HUES64 (cell line): Measurements from ENCODE around the gene C2CD3. TPM values are rescaled to one million over a fixed set of nuclear protein-coding genes. Genes with fewer than 3 reads are reported as not detected.

Source experiments
- H3K27ac ChIP-seq: 2 replicates; pipeline ENCODE4 v1.7.0; 2013; ENCODE audit warnings: low read depth, low read length, inconsistent platforms
- H3K27me3 ChIP-seq: 2 replicates; pipeline ENCODE4 v1.6.1; 2013; ENCODE audit warnings: mild to moderate bottlenecking, low read length; ENCODE audit not compliant: insufficient read depth
- H3K36me3 ChIP-seq: 2 replicates; pipeline ENCODE4 v1.6.1; 2013; ENCODE audit warnings: mild to moderate bottlenecking, low read length; ENCODE audit not compliant: insufficient read depth
- H3K4me1 ChIP-seq: 2 replicates; pipeline ENCODE4 v1.6.1; 2013; ENCODE audit warnings: mild to moderate bottlenecking, low read length, moderate library complexity; ENCODE audit not compliant: insufficient read depth
- H3K4me3 ChIP-seq: 2 replicates; pipeline ENCODE4 v1.5.1; 2013; ENCODE audit warnings: mild to moderate bottlenecking, low read length, moderate library complexity
- H3K9ac ChIP-seq: 2 replicates; pipeline ENCODE4 v1.6.1; 2013; ENCODE audit warnings: mild to moderate bottlenecking, low read depth, low read length
- H3K9me3 ChIP-seq: 2 replicates; pipeline ENCODE4 v1.6.1; 2013; ENCODE audit warnings: low read depth, low read length; ENCODE audit not compliant: insufficient read depth
- WGBS: fragments of 150-250, 120-280 bp; methylation state at CpG from one replicate; pipeline ENCODE4 v1.1.7; 2013; ENCODE audit warnings: missing lambda C conversion rate; 5-methylcytosine and 5-hydroxymethylcytosine counted together
- polyA plus RNA-seq, 2 experiments: library from polyadenylated mRNA; stranded (reverse); fragments of 50-300 nt; gene quantifications; one replicate each; pipeline ENCODE4 v1.2.3, GENCODE V29; 2013

Gene C2CD3, protein sequence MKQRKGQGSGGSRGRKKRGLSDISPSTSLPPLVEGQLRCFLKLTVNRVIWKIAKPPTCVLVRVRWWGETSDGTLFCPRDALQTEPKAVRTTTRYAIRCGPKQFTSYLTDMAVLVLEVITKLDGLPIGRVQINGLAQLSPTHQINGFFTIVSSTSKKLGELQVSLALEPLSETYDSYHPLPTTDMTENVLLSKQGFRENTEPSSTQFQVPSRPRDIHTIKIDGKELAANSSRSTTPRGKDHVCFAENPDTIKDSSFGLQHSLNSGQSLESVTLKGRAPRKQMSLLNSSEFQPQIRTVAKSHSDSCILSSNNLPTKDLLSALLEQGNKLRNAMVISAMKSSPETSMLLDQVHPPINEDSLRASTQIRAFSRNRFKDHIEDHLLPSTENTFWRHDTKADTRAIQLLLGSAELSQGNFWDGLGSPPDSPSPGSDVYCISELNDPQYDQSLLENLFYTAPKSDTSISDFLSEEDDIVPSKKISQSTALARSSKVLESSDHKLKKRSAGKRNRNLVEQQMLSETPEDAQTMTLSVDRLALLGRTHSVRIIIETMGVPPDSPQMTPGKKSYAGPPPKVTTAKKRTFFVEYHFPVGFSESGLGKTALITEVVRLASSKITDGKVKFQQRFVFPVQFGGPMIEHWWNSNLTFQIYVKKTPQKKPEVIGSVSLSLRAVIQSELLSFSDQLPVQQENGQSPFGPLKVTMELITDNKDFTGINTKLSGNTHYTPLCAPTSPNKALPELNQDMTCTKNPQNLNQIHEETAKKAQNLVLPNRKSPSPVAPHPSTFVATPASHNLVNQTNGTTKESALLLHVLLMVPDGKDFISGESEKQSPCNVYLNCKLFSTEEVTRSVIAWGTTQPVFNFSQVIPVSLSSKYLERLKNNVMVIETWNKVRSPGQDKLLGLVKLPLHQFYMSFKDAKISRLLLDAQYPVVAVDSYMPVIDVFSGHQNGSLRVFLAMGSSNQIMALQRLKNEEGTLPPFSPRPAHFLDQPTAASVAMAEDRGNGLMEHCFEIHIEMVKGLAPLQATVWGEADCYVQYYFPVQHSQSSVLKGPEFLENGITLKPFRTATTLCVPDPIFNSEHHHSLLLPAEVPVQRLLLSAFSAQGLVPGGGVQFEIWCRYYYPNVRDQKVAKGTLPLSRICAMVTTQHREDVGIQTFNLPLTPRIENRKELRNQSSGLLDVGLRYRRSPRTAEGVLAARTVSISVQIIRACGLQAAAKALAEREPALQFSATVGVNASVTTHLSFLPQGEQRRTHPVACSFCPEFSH (N-terminal part only)
- 14.4 TPM for polyA plus RNA-seq (2013, experiment 1 of 2)
- 15.9 TPM for polyA plus RNA-seq (2013, experiment 2 of 2)

DNA sequence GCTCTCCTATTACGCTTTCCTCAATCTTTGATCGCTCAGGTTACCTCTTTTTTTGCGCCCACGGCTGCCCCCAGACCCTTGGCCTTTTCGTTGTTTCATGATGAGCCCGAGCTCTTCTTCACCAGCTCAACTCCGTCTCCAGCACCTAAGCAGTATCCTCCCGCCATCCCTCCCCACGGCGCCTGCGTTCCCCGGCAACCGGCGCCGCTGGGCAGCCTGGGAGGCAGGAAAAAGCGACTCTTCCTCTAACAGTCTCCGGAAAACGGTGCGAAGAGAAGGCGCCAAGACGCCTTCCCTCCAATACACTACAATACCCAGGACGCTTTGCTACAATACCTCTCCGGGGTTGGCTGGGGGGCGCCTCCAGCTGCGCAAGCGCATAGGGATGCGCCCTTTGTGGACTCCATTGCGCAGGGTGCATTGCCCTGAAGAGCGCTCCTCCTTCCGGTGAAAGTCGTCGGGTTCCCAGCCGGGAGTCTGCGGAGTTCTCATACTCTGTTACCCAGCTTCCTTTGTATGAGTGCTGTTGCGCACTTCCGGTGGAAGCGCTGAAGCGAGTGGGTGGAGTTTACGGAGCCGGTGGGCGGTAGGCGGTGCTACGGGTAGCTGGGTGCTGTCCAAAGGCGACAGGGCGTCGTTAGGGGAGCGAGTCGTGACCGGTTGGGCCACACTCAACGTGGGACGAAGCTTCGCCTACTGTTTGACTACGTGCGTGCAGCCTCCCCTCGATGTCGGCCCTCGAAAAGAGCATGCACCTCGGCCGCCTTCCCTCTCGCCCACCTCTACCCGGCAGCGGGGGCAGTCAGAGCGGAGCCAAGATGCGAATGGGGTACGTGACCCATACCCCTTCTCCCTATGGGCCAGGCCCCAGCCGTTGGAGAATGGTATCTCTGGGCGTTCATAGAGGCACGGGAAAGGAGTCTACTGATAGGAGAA, at the start of gene C2CD3, which contains the start of gene PPME1:
TSS of gene C2CD3 (minus strand) at position 309 of the 936 bp plus-strand sequence. CDS start at position 99, 210 bp downstream.
TSS of gene PPME1 (plus strand) at position 596 of the 936 bp plus-strand sequence. CDS start at position 729, 133 bp downstream.
- peak within 1 kb of the TSS; percentile 75 for H3K9ac ChIP-seq
- no peaks in the 10 kb centered on the region for H3K27me3 ChIP-seq
- H3K4me1 ChIP-seq: peaks cover 19% of the 10 kb centered on the region; the same call in 1 of the 2 replicates
- H3K36me3 ChIP-seq: peaks cover 29% of the 10 kb centered on the region
- no peaks in the 10 kb centered on the region for H3K9me3 ChIP-seq
- peak within 1 kb of the TSS; percentile 77 for H3K4me3 ChIP-seq
- WGBS: under 1% methylated on average over 68 of the region's 68 CpGs
- H3K27ac ChIP-seq: peak within 1 kb of the TSS; percentile 73

DNA sequence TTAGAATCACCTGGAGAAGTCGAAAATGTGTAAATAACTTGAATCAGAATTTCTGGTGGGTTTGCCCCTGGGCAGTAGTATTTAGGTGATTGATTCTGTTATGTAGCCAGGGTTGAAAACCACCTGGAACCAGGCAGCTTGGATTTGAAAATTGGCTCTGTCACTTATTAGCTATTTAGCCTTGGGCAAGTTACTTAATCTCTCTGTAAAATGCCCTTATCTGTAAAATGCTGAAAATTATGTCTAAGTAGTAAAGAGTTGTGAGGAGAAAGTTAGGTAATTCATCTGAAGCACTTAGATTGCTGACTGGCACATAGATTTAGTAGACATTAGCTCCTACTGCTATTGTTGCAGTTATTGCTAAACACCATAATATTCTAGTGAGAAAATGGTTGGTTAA, 49.6 kb upstream of the C2CD3 start:
- H3K9me3 ChIP-seq: no peaks in the 10 kb centered on the region
- WGBS: 93% methylated on average over 1 of the region's 1 CpG
- peaks cover 16% of the 10 kb centered on the region for H3K36me3 ChIP-seq
- H3K27me3 ChIP-seq: no peaks in the 10 kb centered on the region
- no peak overlapping the region for H3K9ac ChIP-seq
- H3K4me1 ChIP-seq: no peaks in the 10 kb centered on the region
- no peak overlapping the region for H3K27ac ChIP-seq
- no peak overlapping the region for H3K4me3 ChIP-seq

DNA sequence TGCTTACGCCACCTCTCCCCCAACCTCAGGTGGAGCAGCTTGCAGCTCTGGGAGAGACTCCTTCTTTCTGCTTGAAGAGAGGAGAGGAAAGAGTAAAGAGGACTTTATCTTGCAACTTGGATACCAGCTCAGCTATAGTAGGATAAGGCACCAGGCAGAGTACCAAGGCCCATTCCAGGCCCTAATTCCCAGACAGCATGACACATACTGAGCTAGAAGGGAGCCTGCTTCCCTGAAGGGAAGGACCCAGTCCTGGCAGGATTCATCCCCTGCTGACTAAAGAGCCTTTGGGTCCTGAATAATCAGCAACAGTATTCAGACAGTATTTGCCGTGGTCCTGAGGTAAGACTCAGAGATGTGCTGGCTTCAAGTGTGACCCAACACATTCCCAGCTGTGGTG, 41.7 kb upstream of the C2CD3 start:
- Histone ChIP-seq H3K27me3 (no peaks in the 10 kb centered on the region), H3K4me1 (peaks cover 3% of the 10 kb centered on the region; the same call in 1 of the 2 replicates), H3K27ac (no peak overlapping the region), H3K9me3 (no peaks in the 10 kb centered on the region), H3K9ac (no peak overlapping the region), H3K36me3 (peaks cover 44% of the 10 kb centered on the region), H3K4me3 (no peak overlapping the region)
- WGBS: 85% methylated on average over 2 of the region's 2 CpGs

DNA sequence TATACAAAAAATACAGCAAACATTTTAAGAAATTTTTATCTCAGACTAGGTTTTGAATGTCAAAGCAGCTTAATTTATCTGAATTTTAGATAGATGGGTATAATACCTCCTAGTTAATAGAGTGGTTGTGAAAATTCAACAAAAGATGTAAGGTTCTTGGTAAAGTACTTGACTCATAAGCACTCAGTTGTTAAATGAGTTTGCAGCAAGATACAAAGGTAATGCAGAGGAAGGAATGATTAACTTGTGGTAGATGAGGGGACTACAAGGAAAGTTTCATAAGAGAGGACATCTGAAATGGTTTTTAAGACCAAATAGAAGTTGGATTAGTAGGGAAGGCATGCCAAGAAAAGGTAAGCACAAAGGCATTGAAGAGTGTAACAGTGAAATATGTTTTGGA, 37.7 kb upstream of the C2CD3 start:
- Histone ChIP-seq H3K9me3 (no peaks in the 10 kb centered on the region), H3K27ac (no peak overlapping the region), H3K4me3 (no peak overlapping the region), H3K27me3 (no peaks in the 10 kb centered on the region), H3K36me3 (peaks cover 64% of the 10 kb centered on the region), H3K9ac (no peak overlapping the region), H3K4me1 (no peaks in the 10 kb centered on the region)

DNA sequence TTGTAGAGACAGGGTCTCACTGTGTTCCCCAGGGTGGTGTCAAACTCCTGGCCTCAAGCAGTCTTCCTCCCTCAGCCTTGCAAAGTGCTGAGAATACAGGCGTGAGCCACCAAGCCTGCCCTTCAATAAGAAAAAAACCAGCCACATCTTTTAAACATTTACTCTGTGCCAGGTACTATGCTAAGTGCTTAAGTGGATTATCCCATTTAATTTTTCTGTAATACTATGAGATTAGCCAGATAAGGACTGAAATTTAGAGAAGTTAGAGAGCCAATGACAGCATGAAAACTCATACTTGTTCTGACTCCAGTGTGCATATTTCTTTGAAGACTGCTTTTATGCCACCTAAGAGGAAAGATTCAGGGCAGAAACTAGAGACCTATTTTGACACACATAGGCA, 35.9 kb upstream of the C2CD3 start:
- Histone ChIP-seq H3K9me3 (no peaks in the 10 kb centered on the region), H3K4me1 (no peaks in the 10 kb centered on the region), H3K4me3 (no peak overlapping the region), H3K36me3 (peaks cover 60% of the 10 kb centered on the region), H3K27me3 (no peaks in the 10 kb centered on the region), H3K27ac (no peak overlapping the region), H3K9ac (no peak overlapping the region)
- 97% methylated on average over 1 of the region's 1 CpG for WGBS

DNA sequence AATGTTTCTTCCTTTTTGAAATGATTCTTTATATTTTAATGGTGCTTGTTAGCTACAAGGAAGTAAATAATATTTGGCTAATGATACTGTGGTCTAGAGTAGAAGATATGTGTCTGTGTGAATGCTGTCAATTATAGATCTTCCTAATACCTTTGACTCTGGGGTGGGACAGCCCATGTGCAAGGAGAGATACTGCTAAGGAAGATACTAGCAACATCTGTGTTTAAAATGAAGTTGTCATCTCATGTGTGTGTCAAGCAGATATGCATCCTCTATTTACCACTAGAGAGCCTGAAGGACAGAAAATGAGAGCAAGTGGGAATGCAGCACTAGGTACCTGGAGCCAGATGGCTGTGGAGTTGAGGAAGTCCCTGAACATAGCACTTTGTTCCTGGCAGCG, 34.4 kb upstream of the C2CD3 start:
- 83% methylated on average over 1 of the region's 1 CpG for WGBS
- Histone ChIP-seq H3K9ac (no peak overlapping the region), H3K4me3 (no peak overlapping the region)

DNA sequence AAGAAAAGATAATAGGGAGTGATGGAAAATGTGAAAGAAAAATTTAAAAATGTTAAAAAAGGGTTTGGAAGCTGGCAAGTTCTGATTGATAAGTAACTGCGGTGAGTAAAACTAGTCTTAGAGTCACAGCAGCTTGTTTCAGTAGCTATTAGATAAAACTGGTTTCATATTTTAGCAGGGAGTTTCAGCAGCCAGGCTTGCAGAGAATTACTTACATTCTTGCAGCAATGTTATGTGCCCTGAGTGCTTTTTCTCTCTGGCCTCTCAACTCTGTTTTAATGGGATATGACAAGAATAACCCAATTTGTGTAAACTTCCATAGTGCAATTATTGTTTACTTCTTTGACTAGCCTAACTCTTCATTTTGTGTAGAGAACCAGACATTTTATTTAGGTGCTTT, 33.9 kb upstream of the C2CD3 start:
- Histone ChIP-seq H3K9me3 (no peaks in the 10 kb centered on the region), H3K9ac (no peak overlapping the region), H3K4me1 (no peaks in the 10 kb centered on the region), H3K27ac (no peak overlapping the region), H3K4me3 (no peak overlapping the region), H3K27me3 (no peaks in the 10 kb centered on the region), H3K36me3 (peaks cover 46% of the 10 kb centered on the region)
- 89% methylated on average over 1 of the region's 1 CpG for WGBS

More for the DNA sequence above, 34.4 kb upstream of the C2CD3 start:
- Histone ChIP-seq H3K27me3 (no peaks in the 10 kb centered on the region), H3K9me3 (no peaks in the 10 kb centered on the region), H3K27ac (no peak overlapping the region), H3K4me1 (no peaks in the 10 kb centered on the region), H3K36me3 (peaks cover 50% of the 10 kb centered on the region)

DNA sequence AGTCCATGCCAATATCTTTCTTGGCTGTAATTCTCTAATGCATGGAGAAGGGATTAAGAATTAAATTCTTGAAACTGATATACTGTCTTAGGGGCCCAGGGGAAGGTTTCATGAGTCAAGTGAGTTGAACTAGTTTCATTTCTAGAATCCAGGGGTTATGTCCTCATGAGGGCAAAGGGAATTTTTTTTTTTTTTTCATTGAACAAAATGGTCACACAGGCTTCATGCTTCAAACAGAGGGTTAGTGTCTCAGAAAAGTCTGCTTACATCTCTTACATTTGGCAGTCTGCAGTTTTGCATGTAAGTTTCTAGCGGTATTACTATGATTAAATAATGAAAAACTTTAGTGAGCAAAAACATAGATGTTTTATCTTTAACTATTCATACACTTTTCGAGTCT, 33.2 kb upstream of the C2CD3 start:
- Histone ChIP-seq H3K27ac (no peak overlapping the region), H3K36me3 (peaks cover 39% of the 10 kb centered on the region), H3K9me3 (no peaks in the 10 kb centered on the region), H3K9ac (no peak overlapping the region), H3K4me1 (no peaks in the 10 kb centered on the region), H3K4me3 (no peak overlapping the region), H3K27me3 (no peaks in the 10 kb centered on the region)
- WGBS: 82% methylated on average over 1 of the region's 2 CpGs

DNA sequence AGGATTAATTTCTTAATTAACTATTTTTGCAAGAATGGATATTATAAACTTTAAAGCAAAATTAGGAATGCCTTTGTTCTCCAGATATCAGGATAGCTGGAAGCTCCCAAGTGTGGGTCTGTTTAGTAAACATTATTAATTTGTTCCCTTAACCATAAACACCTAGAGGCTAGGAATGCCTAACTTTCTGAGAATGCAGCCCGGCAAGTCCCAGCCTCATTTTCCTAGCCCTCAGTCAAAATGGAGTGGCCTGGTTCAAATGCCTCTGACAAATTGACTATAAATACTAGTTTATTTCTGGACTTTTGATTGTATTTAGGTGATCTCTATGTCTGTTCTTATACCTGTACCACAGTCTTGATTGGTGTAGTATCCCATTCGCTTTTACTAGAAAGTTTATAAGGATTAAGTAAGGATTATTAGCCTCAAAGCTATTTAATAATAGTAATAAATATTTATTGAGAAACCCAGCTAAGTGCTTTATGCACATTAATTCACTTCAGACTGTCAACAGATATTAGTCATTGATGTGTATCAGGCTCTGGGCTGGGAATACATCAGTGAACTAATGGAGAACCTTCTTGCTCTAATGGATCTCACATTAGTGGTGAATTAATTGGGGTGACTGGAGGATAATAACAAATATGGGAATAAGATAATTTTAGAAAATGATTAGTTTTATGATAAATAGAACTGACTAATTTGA, 26.1 kb upstream of the C2CD3 start:
- peaks cover 12% of the 10 kb centered on the region for H3K9me3 ChIP-seq
- 83% methylated on average over 1 of the region's 2 CpGs for WGBS

More for the DNA sequence above, 26.1 kb upstream of the C2CD3 start:
- Histone ChIP-seq H3K4me3 (no peak overlapping the region), H3K27ac (no peak overlapping the region), H3K9ac (no peak overlapping the region), H3K36me3 (peaks cover 21% of the 10 kb centered on the region; the same call in 1 of the 2 replicates), H3K27me3 (no peaks in the 10 kb centered on the region), H3K4me1 (no peaks in the 10 kb centered on the region)
